Nephron (organoid): ENCODE data around the gene HIPK1.

ENCODE experiments used
- H3K27ac Mint-ChIP-seq, 3 experiments: 2 replicates each; pipeline ENCODE4 v1.8.0; 2020; ENCODE audit warnings: mixed read lengths in 3 of 3, mild to moderate bottlenecking in 2 of 3, moderate library complexity in 1 of 3
- H3K27me3 Mint-ChIP-seq: 2 replicates; pipeline ENCODE4 v1.8.0; 2021; ENCODE audit warnings: low read depth, mild to moderate bottlenecking, moderate library complexity, mixed read lengths
- H3K36me3 Mint-ChIP-seq: 2 replicates; pipeline ENCODE4 v1.8.0; 2020; ENCODE audit warnings: low read depth, mixed read lengths
- H3K4me1 Mint-ChIP-seq: 2 replicates; pipeline ENCODE4 v1.8.0; 2020; ENCODE audit warnings: mixed read lengths
- H3K4me3 Mint-ChIP-seq, 3 experiments: 2 replicates each; pipeline ENCODE4 v1.8.0; 2020; ENCODE audit warnings: mild to moderate bottlenecking in 3 of 3, mixed read lengths in 3 of 3, moderate library complexity in 2 of 3
- H3K9me3 Mint-ChIP-seq: 2 replicates; pipeline ENCODE4 v1.8.0; 2020; ENCODE audit warnings: mixed read lengths
- TF ChIP-seq, protein P1 (sequence below), 3 experiments: fragments of 200-600 bp; sonication (generic); IDR thresholded peaks; one replicate each; pipeline ENCODE4 v1.5.0; 2021; ENCODE audit warnings: antibody characterized with exemption in 3 of 3; ENCODE audit not compliant: unreplicated experiment in 3 of 3

The HIPK1 gene

DNA sequence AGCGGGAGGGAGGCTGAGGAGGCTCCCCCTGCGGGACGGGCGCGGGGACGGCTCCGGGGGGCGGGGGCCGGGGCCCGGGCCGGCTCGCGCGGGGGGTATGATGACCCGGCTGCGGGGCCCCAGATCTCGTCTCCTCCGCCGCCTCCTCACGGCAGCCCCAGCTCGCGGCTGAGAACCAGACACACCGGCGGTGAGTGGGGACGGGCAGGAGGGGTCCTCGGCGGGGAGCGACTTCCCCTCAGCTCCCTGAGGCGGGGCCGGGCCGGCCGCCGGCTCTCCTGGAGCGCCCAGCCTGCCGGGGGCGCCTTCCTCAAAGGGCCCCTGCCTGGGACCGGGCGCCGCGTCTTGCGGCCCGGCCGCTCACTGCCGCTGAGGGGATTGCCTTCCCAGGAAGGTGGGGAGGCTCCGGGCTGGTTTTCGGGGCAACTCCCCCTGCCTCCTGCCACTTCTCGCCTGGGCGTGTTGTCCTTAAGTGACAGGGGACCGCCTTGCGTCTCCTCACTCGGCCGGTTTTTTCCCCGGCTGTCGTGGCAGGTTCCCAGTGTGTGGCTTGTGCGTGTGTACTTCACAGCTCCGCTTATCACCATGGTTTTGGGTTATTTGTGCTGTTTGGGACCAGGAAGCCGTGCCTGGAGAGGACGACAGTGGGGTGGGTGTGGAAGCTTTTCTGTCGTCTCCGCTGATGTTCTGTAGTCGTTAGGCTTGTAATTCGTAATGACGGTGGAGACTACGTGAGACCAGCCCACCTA lies 800 bp downstream of the HIPK1 start:
- peak overlapping the region; percentile 91 to 97 (median 92) for H3K4me3 Mint-ChIP-seq
- TF ChIP-seq, protein P1, sequence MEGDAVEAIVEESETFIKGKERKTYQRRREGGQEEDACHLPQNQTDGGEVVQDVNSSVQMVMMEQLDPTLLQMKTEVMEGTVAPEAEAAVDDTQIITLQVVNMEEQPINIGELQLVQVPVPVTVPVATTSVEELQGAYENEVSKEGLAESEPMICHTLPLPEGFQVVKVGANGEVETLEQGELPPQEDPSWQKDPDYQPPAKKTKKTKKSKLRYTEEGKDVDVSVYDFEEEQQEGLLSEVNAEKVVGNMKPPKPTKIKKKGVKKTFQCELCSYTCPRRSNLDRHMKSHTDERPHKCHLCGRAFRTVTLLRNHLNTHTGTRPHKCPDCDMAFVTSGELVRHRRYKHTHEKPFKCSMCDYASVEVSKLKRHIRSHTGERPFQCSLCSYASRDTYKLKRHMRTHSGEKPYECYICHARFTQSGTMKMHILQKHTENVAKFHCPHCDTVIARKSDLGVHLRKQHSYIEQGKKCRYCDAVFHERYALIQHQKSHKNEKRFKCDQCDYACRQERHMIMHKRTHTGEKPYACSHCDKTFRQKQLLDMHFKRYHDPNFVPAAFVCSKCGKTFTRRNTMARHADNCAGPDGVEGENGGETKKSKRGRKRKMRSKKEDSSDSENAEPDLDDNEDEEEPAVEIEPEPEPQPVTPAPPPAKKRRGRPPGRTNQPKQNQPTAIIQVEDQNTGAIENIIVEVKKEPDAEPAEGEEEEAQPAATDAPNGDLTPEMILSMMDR (IDR thresholded peaks at IDR 0.05; ENCODE audit: unreplicated experiment in 3 of 3), result peak in 1 of 3 experiments; percentile 33
- H3K27me3 Mint-ChIP-seq, result peaks cover 8% of the 10 kb centered on the region
- H3K27ac Mint-ChIP-seq, result peak overlapping the region; percentile 86 to 90 (median 86)
- H3K9me3 Mint-ChIP-seq, result no peaks in the 10 kb centered on the region
- peaks cover 47% of the 10 kb centered on the region for H3K4me1 Mint-ChIP-seq
- no peaks in the 10 kb centered on the region for H3K36me3 Mint-ChIP-seq

DNA sequence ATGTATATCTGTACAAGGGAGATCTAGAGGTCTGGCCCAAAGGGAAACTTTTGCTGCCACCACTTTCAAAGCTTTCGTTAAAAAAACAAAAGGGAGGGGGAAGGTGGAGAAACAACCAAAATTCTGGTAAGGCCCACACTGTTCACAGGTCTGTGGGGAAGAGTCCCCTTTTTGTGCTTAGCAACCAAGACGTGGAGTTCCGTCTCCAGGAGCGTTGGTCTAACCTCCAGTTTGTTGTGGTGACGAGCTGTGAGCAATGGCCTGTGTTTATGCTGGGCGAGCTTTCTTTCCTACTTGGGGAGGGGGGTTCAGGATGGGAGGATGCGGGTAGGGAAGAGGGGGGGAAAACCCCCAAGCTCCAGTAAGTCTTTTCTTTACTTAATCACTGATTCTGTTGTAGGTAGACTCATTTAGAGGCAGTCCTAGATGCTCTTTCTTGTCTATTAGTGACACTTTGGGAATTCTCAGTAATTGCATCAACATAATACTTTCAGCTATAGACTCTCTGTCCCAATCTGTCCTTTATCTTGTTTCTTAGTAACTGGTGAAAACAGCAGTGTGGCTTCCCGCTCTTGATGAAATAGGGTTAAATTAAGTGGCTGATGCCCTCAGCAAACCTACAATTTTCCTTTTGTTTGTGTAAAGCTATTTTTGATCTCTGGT lies 1.5 kb downstream of the HIPK1 start:
- Mint-ChIP-seq H3K27ac (peak overlapping the region; percentile 65 to 86 (median 86)), H3K27me3 (peaks cover 1% of the 10 kb centered on the region), H3K9me3 (no peaks in the 10 kb centered on the region), H3K4me1 (peaks cover 47% of the 10 kb centered on the region), H3K4me3 (peak overlapping the region; percentile 91 to 97 (median 92)), H3K36me3 (no peaks in the 10 kb centered on the region)
- TF ChIP-seq, protein P1 (IDR thresholded peaks at IDR 0.05; ENCODE audit: unreplicated experiment in 3 of 3), result no peak

DNA sequence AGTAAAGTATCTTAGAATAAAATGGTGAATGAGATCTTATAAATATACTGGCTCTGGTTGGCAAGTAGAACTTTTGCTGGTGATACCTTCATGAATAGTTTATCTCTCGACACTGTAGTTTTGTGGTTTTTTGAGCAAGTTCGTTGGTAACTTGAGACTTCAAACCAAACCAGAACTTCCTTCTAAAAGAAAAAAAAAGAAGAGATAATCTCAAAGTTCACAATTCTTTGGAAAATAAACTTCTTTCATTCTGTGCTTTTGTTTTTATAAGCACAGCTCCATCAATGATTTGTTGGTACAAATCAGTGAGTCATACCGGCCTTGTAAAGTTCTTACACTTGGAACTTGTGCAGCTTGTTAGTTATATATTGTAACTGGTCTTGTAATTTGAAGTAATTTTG lies 2.3 kb downstream of the HIPK1 start:
- Mint-ChIP-seq H3K9me3 (no peaks in the 10 kb centered on the region), H3K4me1 (peaks cover 47% of the 10 kb centered on the region), H3K27me3 (no peaks in the 10 kb centered on the region), H3K4me3 (peak overlapping the region; percentile 91 to 97 (median 92)), H3K27ac (peak overlapping the region; percentile 65 to 86 (median 86)), H3K36me3 (no peaks in the 10 kb centered on the region)
- TF ChIP-seq, protein P1 (IDR thresholded peaks at IDR 0.05; ENCODE audit: unreplicated experiment in 3 of 3), result no peak

DNA sequence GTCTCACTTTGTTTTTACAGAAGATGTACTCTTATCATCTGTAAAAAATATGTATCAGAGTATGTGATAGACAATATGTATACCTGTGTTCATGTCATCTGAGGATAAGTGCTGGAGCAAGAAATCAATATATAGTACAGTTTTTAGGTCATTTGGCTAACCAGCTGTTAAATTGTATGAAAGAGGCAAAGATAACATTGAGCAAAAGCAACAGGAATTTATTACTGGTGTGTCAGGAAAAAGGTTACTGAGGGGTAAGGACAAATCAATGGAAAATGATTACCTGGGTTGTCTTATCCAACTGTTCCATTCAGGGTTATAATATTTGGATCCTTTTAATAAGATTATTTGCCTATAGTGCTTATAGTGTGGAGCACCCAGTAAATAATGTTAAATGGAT lies 4.9 kb downstream of the HIPK1 start:
- H3K27ac Mint-ChIP-seq, result no peak overlapping the region
- no peaks in the 10 kb centered on the region for H3K9me3 Mint-ChIP-seq
- TF ChIP-seq, protein P1 (IDR thresholded peaks at IDR 0.05; ENCODE audit: unreplicated experiment in 3 of 3), result no peak
- no peaks in the 10 kb centered on the region for H3K36me3 Mint-ChIP-seq
- no peaks in the 10 kb centered on the region for H3K27me3 Mint-ChIP-seq
- peaks cover 43% of the 10 kb centered on the region for H3K4me1 Mint-ChIP-seq
- H3K4me3 Mint-ChIP-seq, result no peak overlapping the region

GRCh38 chr1:113934511-113935055 lies 5.5 kb downstream of the HIPK1 start:
- Mint-ChIP-seq H3K9me3 (no peaks in the 10 kb centered on the region), H3K4me1 (peaks cover 46% of the 10 kb centered on the region), H3K27me3 (no peaks in the 10 kb centered on the region), H3K4me3 (no peak overlapping the region), H3K36me3 (no peaks in the 10 kb centered on the region), H3K27ac (no peak overlapping the region)
- TF ChIP-seq, protein P1 (IDR thresholded peaks at IDR 0.05; ENCODE audit: unreplicated experiment in 3 of 3), result no peak
